Measurements from ENCODE around the gene SGCB.
"Not testable (repeated sequence)": the region's sequence is repeated elsewhere in the genome, so short reads cannot be mapped to it uniquely, and the experiment has no call there.

Gene SGCB, protein sequence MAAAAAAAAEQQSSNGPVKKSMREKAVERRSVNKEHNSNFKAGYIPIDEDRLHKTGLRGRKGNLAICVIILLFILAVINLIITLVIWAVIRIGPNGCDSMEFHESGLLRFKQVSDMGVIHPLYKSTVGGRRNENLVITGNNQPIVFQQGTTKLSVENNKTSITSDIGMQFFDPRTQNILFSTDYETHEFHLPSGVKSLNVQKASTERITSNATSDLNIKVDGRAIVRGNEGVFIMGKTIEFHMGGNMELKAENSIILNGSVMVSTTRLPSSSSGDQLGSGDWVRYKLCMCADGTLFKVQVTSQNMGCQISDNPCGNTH

DNA sequence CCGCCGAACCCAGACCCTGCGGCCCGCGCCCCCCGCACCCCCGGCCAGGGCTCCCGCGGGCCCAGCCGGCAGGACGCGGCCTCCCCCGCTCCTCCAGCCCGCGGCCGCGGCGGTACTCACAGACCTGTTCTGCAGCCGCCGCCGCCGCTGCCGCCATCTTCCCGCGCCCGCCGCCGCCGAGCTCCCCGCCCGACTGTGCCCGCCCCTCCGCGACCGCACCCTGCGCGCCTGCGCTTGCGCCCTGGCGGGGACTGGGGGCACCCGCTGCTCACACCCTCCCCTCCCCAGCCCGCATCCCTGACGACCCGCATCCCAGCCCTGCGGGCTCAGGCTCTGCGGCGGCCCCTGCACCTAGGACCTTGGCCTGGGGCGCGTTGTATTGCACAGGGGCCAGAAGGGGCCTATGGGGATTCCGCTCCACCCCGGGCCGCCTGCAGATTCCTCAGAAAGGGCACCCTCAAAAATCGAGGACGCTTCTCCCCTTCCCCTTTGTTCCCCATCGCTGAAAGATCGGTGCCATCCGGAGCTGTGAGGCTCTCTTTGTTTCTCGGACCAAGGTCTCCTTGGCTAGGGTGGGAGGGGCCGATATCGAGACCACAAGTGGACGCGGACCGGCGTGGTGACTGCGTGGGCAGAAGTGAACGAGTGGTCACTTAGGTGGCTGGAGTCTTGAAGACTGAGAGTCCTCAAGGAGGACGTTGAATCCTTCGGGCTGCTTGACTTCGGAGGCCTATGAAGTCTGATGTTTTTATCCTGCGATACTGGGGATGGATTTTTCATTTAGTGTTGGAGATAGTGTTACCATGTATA is at the start of gene SGCB:
Gene SGCB (minus strand): TSS at position 197 of the 810 bp plus-strand sequence. CDS start 40 bp downstream, at position 157.
- no peak for DNase-seq (ENCODE audit: low spot score)

DNA sequence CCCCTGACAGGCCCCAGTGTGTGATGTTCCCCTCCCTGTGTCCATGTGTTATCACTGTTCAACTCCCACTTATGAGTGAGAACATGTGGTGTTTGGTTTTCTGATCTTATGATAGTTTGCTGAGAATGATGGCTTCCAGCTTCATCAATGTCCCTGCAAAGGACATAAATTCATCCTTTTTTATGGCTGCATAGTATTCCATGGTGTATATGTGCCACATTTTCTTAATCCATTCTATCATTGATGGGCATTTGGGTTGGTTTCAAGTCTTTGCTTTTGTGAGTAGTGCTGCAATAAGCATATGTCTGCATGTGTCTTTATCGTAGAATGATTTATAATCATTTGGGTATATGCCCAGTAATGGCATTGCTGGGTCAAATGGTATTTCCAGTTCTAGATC is 48.3 kb upstream of the SGCB start:
- not testable (repeated sequence) for DNase-seq (ENCODE audit: low spot score)

DNA sequence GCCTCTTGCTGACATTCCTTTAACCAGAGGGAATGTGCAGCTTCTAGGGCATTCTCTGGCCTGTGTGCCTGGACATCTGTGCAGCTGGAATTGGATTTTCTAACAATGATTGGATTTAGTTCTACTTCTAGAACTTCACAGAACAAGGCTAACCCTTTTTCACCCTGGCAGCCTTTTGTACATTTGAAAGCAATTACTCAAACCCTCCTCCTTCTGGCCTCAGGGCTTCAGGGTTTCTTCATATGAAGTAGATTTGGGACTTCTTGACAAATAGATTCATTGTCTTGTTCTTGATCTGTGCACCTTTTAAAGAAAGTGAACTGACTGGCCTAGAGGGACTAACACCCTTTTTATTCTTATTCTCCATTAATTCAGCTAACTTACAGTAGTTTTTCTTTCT is 43.1 kb upstream of the SGCB start:
- DNase-seq (ENCODE audit: low spot score), result no peak

DNA sequence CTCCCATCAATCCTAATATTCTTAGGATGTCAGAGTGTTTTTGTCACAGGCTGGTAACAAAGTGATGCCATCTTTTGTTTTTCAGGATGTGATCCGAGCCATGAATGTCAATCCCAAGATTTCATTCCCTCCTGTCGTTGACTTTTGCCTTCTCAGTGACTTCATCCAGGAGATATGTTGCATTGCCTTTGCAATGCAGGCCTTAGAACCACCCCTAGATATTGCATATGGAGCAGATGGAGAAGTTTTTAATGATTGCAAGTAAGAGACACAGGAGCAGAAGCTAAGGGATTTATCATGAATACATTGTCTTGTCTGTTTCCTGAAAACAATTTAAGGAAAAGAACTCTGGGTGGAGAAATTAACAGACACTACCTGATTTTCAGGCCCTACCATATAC is 41.6 kb upstream of the SGCB start:
- DNase-seq (ENCODE audit: low spot score), result no peak

DNA sequence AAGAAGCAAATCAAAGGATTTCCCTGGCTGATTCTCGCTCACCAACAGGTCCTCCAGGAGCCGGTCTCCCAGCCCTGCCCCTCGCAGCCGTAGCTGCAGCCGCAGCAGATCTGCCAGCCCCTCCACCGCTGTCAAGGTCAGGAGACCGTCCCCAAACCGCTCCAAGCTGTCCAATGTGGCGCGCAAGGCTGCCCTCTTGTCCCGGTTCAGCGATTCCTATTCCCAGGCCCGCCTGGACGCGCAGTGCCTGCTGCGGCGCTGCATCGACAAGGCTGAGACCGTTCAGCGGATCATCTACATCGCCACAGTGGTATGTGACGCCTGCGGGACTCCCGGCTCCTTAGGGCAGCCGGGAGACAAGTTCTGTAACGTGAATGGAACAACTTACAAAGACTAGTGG is 38.6 kb upstream of the SGCB start:
- no peak for DNase-seq (ENCODE audit: low spot score)

DNA sequence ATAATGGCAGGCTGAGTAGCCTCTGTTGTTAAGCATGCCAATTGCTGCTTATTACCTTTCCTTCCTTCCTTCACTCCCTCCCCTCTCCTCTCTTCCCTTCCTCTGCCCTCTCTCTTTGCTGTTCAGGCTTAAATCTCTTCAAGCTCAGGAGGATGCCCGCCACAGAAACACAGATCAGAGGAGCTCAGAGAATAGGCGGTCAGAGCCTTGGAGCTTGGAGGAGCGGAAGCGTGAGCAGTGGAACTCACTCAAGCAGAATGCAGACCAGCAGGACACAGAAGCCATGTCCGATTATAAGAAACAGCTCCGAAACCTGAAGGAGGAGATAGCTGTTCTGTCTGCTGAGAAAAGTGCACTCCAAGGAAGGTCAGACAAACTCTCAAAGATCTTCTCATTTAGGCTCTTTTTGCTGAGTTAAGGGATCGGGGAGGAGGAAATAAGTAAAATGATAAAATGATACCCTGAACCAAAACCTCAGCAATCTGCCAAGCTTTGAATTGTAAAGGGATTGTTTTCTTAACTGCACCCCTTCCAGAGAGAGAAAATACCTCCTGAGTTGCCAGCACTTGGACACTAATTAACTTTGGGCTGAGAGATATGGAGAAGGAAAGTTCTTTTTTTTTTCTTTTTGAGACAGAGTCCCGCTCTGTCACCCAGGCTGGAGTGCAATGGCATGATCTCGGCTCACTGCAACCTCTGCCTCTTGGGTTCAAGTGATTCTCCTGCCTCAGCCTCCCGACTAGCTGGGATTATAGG is 33.9 kb upstream of the SGCB start:
- DNase-seq (ENCODE audit: low spot score), result no peak

DNA sequence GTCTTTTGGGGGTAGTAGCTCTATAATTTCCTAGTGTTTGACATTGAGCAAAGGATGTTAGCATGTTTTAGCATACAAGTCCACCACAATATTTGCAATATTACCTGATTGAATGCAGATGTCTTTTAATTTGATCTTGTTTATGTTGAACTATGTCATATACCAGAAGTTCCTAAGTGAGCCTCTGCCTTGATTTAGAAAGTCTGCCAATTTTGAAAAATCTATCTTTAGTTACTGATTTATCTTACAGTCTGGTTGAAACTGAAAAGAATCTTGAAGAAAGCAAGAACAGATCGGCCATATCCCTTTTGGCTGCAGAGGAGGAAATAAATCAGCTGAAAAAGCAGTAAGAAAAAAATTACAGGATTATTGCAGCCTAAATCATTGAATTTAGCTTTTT is 31.5 kb upstream of the SGCB start:
- DNase-seq (ENCODE audit: low spot score), result no peak

DNA sequence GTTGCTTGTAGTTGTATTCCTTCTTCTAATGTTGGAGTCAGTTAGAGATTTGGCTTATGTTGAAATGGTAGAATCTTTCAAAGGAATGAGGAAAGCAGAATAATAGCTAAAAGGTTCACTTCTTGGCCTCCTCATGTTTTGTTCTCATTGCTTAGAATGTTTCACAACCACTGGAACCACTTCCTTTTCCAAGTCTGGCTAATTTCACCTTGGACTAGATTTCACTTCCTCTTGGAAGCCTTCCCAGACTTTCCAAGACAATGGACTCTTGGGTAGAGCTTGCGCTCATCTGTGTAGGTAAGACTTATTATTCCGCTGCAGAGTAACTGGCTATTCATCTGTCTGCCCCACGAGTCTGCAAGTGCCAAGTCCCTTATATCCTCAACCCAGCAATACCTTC is 21.3 kb upstream of the SGCB start:
- no peak for DNase-seq (ENCODE audit: low spot score)

DNA sequence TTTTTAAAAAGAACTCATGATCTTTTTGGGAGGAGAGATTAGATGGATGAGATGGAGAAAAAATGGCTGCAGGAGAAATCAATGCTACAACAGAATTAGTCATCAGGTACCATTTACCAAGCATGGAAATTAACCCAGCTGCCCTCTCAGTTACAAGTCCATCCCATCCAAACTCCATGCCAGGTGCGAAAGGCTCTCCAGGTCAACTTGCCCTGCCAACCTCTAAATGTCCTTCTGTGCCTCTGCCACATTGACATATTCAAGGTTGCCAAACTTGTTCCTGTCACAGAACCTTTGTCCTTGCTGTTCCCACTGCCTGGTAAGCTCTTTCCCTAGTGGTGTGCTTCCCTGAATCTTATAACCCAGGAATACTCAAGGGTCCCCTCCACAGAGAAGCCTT is 20.2 kb upstream of the SGCB start:
- DNase-seq (ENCODE audit: low spot score), result no peak

DNA sequence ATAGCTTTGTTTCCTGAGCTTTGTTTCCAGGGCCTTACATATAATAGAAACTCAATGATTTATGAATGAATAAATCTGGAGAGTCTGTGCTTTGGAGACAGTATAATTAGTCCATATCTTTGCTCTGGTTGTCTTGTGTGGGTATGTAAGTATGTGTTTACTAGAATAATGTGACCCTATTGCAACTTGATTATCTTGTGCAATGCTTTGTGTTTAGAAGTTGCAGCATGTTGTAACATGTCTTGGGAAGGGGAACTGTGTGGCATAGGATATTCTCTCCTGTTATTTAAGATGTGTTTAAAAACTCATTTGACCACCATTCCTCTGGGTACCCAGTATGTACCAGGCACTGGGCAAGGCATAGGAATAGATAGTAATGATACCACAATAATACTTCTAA is 19.1 kb upstream of the SGCB start:
- no peak for DNase-seq (ENCODE audit: low spot score)

DNA sequence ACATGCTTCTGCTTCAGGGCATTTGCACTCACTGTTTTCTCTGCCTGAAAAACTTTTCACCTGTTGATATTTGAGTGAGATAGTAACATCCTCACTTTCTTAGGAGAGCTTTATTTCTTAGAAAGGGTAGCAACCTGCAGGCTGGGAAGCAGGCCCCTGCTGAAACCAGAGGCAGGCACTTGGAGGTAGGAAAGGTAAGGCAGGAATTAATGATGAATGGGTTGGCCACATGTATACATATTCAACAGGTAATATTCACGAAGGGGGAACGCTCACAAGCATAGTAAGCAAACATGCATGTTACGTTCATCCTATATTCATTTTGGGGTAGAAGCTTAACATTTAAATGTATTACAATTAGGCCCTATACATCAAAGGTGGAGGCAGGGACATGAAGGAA is 16.2 kb upstream of the SGCB start:
- DNase-seq (ENCODE audit: low spot score), result no peak

DNA sequence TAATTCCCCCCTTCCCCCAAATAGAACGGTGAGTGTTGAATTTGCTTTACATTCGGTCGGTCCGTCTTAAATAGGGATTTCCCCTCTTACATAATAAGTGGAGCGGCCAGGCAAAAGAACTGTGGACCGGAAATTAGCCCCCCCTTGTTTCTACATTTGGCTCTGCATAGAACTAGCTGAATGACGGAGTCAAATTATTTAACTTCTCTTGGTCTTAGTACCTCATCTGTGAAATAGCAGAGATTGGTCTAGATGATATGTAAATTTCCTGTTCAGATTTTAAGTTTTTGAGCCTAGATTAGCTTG is 14.3 kb upstream of the SGCB start:
- no peak for DNase-seq (ENCODE audit: low spot score)

DNA sequence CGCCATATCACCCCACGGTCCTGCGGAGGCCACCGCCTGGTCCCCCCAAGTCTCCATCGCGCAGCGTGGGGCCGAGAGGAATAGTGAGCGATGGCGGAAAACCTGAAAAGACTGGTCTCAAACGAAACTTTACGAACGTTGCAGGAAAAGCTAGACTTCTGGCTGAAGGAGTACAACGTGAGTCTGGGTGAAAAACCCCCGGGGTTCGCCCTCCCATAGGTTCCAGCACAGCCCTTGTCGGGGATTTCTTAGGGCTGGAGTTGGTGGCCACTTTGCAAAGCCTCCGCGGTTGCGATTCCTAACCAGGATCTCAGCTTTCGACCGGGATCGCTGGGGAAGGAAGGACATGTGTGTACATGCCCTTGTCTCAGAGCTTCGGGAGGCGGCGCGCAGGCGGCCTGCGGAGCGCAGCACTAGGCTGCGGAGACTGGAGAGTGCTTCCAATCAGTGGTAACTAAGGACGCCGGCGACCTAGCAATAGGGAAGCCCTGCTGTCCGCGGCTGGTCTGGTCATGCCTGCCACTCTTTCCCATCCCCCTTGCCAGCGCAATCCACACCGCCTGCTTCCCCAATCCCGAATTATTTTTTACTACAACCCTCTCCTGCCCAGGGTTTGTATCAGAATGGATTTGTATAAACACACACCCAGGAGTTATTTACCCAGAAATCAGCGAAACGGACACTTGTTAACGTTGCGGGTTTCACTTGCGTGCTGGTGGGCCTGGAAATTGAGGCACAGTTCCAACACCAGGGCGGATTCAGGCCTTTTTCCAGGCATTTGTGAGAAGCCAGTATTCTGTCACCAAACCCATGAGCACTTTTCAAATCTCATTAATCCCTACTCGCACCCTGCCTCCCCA is 13.7 kb upstream of the SGCB start:
- no peak for DNase-seq (ENCODE audit: low spot score)

DNA sequence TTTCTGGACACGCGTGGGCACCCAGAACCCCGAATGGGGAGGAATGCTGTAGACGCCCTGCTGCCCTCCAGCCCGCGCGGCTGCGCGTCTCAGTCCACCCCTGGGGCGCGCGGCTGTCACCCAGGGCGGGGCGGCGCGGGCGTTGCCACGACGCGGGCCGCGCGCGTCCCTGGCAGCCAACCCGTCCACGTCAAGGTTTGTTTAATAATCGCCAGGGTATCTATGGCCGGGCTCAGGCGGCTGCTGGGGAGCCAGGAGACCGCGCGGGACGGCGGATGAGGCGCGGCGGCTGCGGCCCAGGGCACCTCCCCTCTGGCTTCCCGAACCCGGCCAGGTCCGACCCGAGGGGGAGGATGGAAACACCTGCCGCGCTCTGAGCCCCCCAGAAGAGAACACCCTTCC is 13.1 kb upstream of the SGCB start, which contains the start of gene SPATA18:
Gene SPATA18 (plus strand): TSS at position 92 of the 402 bp plus-strand sequence. CDS start 401 bp downstream, outside the sequence.
- DNase-seq (ENCODE audit: low spot score), result no peak

DNA sequence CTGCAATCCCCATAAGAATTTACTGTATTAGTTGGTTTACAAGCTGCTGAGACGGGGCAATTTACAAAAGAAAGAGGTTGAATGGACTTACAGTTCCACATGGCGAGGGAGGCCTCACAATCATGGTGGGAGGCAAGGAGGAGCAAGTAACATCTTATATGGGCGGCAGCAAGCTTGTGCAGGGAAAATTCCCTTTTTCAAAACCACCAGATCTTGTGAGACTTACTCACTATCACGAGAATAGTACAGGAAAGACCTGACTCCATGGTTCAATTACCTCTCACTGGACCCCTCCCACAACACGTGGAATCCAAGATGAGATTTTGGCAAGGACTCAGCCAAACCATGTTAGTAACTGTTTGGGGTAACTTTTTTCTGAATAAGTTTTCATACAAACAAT is 11.2 kb upstream of the SGCB start:
- no peak for DNase-seq (ENCODE audit: low spot score)

DNA sequence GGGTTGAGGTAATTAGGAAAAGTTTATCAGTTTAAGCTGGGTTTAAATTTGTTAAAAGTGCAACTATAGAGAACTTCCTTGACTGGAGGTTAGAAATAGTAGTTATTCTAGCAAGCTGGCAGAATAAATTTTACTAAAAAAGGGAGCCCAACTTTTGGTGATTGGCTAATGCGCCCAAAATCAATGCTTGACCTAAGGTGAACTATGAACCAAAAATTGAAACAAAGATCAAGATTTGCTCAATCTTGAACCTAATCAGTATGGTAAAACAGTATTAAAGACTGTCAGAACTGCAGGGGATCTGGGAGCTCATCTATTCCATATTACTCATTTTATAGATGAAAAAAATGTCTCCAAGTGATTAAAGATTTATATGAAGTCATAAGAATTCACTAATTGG is 6.9 kb upstream of the SGCB start:
- no peak for DNase-seq (ENCODE audit: low spot score)

DNA sequence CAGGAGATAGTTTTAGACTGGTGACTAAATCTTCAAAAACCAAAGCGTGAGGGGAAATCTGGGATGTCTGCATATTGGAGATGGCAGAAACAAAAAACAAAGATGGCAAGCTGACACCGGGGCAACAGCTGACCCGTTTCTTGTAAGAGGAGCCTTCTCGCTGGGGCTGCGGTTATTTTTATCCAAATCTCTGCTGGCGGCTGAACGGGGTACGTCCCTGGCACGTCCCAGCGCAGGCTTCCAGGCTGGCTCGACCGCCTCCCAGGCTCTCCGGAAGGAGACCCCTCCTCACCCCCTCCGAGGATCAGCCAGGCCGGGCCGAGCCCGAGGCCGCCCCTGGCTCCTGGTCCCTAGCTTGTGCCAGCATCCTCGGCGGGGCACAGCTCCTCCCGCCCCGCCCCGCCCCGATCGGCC is 403 bp downstream of the SGCB start:
- DNase-seq (ENCODE audit: low spot score), result no peak

DNA sequence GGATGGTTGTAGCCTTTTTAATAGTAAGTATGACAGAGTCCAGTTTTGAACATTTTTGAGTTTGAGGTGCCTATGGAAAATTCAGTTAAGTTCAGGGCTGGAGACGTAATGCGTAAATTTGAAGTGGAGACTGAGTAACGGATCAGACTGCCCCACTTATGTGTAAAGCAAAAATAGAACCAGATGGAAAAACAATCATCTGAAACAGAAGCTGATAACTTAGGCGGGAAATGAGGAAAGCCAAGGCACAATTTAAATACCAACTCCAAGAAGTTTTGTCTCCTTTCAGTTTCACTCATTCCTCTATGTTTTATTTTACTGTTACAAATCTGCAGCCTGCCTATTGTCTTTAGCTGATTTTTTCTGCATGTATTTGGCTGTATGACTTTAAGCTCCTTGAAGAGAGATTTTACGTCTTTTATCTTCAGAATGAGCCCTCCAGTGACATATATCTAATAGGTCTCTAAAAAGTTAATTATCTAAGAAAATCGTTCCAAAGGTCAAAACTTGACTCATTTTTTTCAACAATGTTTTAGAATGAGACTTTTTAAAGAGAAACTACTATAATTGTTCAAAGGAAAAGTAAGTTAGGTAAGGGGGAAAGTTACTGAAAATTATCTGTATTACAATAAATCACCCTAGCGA is 1.1 kb downstream of the SGCB start:
- DNase-seq (ENCODE audit: low spot score), result no peak

DNA sequence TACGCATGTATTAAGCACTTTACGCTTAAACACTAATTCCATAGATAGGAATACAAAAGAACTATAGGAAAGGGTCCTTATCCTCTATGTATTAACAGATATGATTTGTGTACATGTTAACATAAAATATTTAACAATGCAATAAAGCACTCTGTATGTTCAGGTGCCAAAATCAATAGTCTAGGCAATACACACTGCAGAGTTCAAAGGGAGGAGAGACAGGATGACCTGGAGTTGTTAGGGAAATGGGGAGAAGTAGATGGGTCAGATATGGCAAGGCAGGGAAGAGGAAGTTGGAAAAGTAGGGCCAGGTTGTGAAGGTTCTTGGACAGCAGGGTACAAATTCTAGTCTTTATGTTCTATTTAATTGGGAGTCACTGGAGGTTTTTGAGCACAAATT is 2.9 kb downstream of the SGCB start:
- no peak for DNase-seq (ENCODE audit: low spot score)

DNA sequence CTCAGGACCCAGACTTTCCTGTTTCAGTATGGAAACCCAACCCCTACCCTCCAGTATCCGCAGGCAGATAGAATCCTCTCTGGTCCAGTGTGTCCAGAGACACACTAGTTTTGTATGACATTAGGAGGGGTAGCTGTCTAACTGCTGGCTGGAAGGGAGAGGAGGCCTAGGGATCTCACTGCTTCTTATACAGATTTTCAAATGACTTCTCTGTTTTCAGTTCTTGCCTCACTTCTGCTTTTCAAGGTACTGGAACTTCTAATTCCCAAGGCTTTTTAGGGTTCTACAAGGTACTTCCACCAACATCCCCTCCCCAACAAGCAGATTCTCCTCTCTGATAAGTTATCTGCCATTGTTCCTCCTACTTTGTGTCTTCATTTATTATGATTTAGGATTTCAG is 6.1 kb downstream of the SGCB start:
- DNase-seq (ENCODE audit: low spot score), result no peak

DNA sequence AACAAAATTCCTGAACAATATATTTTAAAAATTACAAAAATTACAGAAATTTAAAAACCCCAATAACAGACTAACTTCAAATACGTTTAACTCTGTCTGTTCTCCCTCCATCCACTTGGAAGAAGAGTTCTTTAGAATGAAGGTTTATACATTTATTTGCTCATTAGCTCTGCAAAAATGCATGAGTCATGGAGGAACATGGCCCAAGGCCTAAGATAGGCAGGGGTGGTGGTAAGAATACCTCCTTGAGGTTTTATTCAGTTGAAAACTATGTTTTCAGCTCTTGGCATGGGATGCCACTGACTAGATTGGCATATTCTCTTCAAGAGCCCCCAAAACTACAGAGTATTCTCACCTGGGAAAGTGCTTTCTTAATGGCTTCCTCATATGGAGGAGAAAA is 9.1 kb downstream of the SGCB start:
- DNase-seq (ENCODE audit: low spot score), result no peak
